Cerebellar cortex (tissue), 1 donor: ENCODE data around the gene NMRK1.

Source experiments
- DNase-seq: peaks from one replicate; pipeline ENCODE4 v3.0.0-alpha.2; 2015; ENCODE audit warnings: low spot score

Gene NMRK1

DNA sequence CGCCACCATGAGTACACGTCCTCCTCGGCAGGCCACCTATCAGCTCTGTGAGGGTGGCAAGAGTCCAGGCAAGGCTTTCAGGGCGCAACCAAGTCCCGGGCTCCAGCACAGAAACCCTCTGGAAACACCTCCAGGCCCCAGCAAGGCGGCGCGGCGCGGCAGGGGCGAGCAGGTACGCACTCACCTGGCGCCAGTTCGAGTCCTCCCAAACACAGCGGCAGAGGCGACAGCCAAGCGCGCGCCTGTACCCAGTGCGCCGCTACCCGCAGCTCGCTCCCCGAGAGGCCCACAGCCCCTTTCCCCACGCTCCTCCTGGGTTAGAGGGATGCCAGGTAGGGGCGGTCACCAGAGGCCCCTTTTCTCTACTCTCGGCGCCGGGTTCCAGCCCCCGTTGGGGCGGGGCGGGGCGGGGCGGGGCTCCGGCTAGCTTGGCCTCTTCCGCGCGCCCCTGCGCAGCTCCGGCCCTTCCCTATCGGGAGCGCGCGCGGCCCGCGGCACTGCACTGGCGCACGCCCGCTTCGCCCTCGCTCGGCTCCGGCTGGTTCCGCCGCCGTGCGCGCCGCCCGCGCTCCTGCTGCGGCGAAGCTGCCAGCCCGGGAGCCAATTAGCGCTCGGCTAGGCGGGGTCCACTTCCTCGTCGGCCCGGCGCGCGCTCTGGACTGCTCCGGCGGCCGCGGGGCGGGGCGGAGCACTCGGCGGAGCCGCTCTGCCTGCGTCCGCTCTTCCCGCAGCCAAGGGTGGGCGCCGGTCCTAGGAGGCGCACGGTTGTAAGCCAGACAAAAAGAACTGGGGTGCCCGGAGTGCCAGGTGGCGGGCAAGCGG is at the start of gene NMRK1, which contains the start of gene OSTF1:
NMRK1 (minus strand) TSS at position 332 of the 822 bp plus-strand sequence. CDS start 5,040 bp downstream, outside the sequence.
OSTF1 (plus strand) TSS at position 691 of the 822 bp plus-strand sequence. CDS start 179 bp downstream, outside the sequence.
- DNase-seq = peak; percentile 91

DNA sequence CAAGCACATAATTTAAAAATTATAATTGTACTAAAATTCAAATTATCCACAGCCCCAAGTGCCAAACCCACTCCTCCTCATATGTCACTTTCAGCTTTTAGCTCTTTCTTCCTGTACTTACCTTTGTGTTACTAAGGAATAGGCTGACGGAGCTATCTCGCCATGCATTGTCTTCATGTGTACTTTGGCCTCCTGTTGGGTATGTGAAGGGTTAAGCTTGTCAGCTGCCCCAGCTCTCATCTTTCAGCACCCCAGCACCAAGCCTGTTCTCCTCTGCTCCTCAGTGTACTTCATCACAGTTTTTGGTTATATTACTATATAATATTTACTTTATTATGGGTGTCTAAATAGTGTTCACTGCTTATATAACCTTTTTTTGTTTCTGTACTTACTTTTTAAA is 46.5 kb upstream of the NMRK1 start:
- DNase-seq = no peak

DNA sequence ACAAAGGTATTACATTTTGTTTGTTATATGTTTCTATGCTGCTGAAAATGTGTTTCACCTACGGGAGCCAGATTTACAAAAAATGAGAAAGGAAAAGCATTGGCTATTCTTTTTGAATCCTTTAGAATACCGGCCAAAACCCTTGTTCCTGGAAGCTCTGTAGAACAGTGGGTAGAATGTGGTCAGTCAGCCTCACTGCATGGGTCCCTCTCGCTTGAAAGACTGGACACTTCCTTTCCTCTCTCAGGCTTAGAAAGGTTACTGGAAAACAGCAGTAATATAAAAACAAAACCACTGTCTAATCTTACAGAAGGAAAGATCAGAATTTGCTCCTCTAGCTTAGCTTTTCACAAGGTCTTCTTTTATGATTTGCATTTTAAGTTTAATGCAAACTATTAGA is 45.4 kb upstream of the NMRK1 start:
- DNase-seq = no peak

DNA sequence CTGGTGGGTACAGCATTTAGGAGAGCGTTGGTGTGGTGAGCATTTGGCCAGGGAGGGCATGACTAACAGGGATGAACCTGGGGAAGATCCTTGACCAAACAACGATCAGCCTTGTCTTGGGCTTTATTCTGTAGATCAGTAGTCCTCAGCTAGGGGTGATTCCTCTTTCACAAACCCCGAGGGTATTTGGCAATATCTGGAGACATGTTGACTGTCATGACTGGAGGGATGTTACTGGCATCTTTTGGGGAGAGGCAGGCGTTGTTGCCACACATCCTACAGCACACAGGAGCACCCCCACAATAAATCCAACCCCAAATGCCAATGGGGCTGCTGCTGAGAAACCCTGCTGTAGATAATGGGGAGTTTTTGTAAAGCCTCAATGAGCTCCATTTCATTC is 44.3 kb upstream of the NMRK1 start:
- DNase-seq = no peak

DNA sequence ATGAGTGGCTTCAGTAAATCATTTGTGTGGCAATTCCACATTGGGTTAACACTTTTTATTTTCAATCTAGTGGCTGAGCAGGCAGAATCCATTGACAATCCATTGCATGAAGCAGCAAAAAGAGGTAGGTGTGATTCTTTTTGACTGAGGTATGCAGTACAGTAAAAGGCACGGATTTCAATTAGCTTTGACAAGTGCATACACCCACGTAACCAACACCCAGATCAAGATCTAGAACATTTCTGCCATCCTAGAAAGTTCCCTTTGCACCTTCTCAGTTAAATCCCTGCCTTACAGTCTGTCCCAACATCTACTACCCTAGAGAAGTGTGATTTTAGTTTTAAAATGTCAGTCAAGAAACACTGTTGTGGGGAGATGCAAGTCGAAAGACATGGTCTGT is 43.7 kb upstream of the NMRK1 start:
- DNase-seq = no peak

DNA sequence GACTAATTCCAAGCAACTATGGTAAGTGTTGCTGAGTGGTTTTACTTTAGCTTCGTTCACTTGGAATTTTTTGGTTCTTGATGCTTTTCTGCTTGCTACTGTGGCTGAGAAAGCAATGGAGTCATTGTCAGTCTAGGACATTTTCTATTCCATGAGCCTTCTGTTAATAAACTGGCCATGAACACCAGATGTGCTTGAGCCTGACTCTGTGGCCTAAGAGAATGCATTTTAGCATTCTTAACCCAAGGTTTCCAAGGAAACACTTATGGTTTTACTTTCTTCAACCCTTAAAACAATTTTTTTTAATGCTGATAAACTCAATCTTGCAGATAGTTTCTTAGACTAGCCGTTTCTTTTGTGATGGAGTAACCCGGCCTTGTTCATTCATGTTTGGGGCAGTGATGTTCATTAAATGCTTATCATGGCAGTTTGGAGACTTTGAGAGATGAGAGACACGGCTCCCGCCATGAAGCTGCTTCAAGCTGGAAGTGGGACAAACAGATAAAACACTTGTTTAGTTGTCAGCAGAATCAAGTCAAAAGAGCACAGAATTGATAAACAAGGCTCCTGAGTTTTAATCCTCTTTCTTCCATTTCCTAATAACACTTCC is 42.8 kb upstream of the NMRK1 start:
- DNase-seq = no peak

DNA sequence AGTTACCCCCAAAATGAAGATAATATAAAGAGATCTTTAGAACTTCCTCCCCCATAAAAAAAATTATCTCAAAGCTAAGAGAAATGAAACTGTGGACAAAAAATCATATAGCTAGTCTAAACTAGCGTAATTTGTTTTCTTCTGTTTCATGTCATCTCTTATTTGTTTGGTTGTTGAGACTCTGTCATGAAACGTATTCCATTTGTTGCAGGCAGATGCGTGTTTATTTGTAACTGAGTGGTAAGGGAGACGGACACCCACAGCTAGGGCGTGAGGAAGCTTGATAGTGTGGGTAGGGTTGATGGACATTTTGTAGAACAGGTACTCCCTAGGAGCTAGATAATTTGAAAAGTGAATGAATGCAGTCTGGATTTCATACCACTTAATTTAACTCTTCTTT is 42.2 kb upstream of the NMRK1 start:
- no peak for DNase-seq

DNA sequence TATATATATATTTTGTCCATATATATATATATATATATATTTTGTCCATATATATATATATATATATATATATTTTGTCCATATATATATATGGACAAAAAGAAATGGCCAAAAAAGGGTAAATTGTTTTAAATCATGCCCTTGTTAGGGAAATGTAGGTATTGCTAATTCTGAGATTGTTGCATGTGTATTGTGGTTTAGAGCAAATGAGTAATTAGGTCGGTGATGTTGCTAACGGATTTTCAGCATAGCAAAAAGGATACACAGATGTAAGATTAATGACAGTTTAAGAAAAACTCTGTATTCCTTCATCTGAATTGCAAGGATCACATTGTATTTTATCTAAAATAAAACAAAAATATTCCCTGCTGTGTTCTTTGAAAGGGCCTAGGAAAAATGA is 40.6 kb upstream of the NMRK1 start:
- DNase-seq = no peak

DNA sequence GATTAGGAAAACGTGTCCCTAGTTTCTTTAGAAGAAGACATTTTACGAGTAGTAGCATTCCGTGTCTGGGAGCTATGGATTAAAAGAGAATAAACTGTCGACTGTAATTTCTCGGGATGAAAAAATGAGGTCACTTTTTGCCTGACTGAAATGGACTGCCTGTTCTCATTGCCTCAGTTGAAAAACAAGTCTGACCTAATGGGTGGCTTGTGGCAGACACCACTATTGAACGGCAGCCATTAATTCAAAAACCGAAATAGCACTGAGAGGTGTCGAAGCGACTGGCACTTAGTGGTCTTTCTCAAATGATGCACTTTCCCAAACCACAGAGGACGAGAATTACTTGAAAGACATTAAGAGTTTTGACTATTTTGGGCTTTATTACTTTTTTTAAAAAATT is 35.7 kb upstream of the NMRK1 start:
- no peak for DNase-seq

DNA sequence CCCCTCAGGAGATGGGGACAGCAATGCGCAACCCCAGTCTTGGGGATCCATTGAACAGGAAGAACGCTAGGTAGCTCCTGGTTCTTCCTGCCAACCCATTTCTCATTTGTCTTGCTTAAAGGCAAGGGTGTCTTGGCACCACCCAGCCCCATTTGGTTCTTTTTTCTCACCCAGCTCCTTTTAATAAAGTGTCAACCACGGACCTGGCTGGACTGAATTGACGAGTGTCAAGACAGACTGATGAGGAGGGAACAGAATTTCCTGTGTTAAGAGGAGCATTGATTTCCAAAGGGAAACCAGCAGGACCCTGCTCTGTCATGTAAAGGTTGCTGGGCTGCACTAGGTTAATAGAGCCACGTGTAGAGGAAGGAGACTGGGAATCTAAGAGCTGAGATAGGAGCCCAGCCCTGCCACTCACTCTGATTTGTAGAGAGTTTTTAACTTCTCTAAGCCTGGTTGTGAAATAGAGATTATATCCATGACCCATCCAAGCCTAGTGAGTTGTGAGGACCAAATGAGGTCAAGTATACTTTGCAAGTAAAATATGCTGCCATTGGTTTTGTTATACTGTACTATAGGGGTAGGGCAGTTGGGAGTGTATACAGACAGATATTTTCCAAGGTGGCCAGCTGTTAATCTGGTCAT is 34.1 kb upstream of the NMRK1 start:
- DNase-seq = no peak

DNA sequence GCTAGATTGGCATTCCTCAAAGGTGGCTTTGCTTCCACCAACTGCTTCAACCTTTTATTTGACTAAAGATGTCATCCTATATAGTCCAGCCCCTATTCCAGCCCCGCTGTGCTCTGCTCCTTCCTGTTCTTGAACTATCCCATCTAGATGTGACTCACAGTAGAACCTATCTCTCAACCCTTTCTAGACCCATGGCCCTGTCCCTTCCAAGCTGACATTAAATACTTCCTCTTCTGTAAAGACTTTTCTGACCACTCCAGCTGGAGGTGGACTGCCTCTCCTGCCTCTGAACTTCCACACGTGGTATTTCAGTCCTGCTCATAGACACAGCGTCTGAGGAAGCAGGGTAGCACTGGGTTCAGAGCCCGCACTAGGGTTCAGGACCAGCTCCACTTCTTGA is 32.7 kb upstream of the NMRK1 start:
- no peak for DNase-seq

DNA sequence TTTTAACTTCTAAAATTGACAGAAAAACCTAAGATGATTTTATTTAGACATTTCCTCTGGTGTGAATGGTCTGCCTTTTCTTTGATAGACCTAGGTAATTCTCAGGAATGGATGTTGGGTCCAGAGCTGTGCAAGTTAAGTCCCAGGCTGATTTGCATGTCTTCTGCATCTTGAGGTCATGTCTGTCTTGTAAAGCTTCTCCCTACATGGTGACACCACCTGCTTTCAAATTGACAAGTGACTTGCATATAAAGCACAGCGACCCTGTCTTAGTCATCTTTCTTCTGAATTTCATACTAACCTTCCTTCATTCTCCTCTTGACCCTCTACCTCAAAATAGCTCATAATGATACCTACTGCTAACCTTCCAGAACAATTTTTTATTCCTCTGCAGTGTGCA is 29.6 kb upstream of the NMRK1 start:
- no peak for DNase-seq

DNA sequence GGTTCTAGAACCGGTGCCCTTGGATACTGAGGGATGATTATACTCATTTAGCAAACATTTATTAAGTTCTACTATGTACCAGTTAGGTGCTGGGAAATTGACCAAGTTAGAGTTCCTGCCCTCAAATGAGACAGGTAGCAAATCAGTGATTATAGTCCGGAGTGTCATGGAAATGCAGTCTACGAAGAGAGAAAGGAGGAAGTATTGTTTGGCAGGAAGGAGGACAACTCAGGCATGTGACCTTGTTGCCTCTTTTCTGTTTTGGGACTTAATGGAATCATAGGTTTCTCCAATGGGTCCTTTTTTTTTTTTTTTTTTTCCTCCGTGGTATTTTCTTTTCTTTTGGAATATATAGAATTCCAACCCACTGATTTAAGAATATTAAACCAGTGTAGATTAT is 28.4 kb upstream of the NMRK1 start:
- DNase-seq = no peak

DNA sequence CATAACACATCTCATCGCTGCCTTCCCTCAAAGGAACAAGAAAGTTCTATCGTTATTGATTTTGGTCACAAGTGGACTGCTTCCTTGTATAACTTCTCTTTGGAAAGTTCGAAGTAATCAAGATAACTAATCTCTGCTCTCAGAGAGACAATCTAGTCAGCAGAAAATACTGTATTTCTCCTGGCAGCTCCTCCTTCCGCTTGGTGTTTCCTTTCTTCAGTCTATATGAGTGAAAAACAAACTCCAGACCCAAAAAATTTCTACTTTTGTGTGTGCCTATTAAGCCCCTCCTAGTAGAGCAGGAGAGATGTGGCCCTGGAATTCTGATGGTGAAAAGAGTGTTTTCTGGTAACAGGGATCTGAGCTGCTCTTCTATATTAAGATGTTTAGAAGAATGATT is 24.8 kb upstream of the NMRK1 start:
- no peak for DNase-seq

DNA sequence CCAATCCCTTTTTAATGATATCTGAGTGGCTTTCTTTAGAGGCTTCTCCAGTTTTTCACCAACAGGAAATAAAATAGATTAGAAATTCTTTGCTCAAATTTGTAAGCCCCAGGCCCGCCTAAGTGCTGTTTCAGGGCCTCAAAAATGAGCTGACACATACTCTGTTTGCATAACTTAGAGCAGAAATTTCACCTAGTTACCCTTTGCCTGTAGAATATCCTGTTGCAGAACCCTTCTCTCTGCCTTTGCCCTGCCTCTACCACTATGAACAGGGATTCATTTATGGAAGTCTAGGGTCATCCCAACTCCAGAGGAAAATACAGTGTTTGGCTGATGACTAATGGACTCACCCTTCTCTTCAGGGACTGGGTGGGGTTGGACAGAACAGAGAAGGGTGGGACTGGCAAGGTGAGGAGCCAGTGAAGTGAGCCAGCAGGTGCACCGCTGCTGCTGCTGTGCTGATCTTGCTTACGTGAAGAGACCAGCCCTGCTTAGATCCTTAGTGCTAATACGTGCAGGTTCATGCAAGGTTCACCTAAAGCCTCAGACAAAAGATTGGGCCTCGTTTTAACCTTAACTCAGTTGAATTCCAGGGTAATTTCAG is 23.2 kb upstream of the NMRK1 start:
- DNase-seq = no peak

DNA sequence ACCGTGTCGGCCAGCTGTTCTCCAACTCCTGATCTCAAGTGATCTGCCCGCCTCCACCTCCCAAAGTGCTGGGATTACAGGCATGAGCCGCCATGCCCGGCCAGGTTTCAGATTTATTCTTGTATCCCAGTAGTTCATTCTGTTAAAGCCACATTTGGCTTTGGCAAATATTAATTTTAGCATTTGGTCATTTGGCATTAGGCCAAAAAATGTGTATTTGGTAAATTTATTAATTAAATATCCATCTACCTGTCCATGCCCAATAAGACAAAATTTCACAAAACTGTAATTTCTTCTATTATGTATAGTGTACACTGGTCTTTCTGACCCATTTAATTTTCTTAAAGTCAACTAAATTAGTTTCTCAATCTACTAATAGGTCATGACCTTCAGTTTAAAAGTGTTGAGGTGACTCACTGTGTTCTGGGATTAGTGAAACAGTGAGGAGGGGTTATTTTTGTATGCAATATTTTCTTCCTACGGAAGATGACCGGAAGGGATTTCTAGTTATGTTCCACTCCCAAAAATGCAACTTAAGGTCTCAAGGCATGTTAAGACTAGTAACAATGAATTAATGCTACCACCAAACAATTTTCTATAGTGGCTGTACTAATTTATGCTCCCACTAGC is 21.4 kb upstream of the NMRK1 start:
- no peak for DNase-seq

DNA sequence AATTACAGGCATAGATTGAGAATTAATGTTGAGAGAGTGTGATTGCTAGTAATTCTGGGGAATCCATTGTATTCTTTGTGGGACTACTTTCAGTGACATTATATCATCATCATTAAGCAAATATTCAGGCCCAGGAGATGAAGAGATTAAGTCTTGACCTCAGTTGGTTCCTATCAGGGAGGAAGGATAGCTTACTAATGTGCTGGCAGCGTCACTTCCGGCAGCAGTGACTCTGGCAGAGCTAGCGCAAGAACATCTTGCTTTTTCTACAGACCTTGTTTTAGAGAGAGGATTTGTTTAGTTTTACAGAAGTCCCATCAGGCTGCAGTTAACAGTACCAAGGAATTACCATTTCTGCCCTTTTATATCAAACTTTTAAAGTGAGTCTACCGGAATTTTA is 20.6 kb upstream of the NMRK1 start:
- DNase-seq = no peak

DNA sequence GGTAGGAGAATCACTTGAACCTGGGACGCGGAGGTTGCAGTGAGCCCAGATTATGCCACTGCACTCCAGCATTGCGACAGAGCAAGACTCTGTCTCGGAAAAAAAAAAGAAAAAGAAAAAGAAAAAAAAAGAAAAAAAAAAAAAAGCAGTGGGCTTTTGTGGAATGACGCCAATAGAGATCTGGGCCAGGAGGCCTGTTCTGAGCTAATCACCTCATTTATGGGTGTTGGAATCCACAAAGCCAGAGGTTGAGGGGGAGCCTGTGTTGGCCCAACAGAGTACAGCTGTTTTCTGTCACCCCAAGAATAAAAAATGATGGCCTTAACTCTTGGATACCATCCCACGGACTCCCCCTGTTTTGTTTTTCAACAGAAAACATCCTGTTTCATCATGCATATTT is 18.9 kb upstream of the NMRK1 start:
- DNase-seq = no peak

DNA sequence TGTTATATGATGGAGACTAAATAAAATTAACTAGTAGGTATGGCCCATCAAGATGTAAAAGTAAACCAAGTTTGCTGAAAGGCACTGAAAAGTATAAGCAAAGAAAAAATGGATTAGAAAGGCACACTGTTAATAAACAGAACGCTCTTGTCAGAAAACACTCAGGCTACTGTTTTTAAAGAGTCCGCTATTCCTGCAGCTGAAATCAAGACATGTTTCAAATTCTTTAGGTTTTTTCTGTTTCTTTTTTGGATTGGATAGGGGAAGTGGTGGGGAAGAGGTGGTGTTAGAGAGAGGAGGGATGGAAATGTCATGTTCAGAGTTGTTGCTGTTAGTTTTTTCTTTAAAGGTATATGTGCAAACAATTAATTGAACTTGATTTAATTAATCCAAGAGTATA is 17.9 kb upstream of the NMRK1 start:
- no peak for DNase-seq

DNA sequence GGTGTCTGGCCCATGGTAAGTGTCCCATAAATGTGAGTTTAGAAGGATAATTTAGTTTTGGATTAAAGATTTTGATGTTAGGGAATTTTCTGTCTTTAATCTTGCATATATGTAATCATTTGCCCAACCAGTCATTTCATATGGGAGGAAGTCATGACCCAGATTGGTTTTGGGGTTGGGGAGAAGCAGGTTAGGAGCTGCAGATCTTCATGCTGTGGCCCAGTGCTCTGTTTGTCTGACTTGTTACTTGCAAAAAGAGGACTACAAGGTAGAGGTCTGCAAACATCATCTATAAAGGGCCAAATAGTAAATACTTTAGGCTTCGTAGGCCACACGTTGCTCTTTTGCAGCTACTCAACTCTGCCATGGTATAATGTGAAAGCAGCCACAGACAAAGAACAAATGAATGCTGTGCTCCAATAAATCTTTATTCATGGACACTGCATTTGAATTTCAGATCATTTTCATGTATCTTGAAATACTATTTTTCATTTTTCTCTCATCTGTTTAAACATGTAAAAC is 17.1 kb upstream of the NMRK1 start:
- no peak for DNase-seq

DNA sequence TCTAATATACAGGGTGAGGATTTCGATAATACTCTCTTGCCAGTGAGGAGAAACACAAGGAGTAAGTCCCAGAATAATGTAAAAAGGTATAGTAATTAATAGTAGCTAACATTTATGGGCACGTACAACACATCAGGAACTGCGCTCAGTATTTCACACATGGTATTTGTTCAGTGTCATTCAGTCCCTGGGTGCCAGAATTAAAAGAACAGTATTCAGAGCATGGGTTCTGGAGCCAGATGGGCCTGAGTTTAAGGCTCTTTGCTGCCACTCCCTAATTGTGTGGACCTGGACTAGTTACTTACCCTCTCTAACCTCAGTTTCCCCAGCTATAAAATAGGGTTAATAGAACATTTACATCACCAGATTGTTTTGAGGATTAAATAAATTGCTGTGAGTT is 16.7 kb upstream of the NMRK1 start:
- DNase-seq = no peak

DNA sequence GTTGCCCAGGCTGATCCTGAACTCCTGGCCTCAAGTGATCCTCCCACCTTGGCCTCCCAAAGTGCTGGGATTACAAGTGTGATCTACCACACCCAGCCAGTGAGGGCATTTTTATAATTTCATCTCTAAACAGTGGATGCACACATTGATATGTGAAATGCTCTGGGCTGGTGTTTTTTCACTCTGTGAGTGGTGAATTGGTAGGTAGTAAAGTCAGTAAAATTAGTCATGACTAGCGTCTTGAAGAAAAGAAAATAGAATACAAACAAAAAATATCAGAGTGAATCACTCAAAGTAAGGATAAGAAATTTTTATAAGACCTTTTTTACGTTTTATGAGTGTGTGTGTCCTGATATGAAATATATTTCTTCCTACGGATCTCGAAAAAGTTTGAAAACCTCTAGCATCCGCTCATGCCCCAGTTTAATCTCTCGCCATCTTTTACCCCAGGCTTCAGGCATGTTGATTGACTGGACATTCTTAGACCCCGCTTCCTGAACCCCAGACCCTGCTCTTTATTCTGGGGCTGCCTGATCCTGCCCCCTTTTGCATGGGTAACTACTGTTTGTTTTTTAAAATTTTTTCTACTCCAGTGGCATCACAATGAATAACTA is 14.3 kb upstream of the NMRK1 start:
- no peak for DNase-seq
